GM12864 (cell line): ENCODE data around the gene PRRT1.
"Not testable (repeated sequence)": the region's sequence is repeated elsewhere in the genome, so short reads cannot be mapped to it uniquely, and the experiment has no call there.

Experiments used
- DNase-seq: peaks from one replicate; pipeline ENCODE4 v3.0.0-alpha.2; 2011; ENCODE audit warnings: low read depth
- H3K4me3 ChIP-seq: 2 replicates; pipeline ENCODE4 v1.5.1; 2011; ENCODE audit warnings: mild to moderate bottlenecking, low read depth, low read length, control low read depth
- TF ChIP-seq, protein P1 (sequence below): IDR thresholded peaks from 2 replicates; pipeline ENCODE4 v1.5.1; 2011; ENCODE audit warnings: low read depth, mild to moderate bottlenecking, moderate library complexity, low read length, control low read depth, inconsistent platforms; ENCODE audit errors: missing control alignments

PRRT1 gene

DNA sequence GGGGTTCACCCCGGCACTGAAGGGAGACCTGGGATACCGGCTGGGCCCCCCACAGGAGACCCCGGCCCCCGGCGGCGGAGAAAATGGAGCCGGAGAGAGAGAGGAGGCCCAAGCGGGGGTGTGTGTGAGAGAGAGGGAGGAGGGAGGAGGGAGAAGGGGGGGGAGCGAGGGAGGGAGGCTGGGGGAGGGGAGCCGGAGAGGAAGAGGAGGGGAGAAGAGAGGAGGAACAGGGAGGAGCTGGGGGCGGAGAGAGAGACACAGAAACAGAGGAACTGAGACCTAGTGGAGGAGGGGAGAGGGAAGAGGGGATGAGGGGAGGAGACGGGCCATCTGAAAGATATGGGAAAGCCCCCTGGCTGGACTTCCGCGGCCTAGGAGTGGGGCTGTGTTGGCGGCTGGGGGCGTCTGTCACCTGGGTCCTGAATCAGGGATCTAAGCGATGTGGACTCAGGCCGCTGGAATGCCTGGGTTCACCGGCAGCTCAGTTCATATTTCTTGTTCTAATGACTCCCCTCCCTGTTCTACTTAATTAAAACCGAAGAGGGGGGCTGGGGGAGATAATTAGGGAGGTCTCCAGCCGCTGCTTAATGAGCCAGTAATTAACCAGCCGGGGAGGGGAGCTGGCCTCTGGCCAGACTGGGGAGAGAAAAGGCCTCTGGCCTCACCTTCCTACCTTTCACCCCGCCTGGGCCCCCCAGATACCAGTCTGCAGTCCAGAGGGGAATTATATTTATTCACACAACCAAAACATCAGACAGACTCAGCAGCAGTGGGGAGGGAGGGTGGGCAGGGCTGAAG lies 38.5 kb upstream of the PRRT1 start, which contains the start of gene PBX2:
Gene PBX2 (minus strand): TSS at position 149 of the 798 bp plus-strand sequence. CDS start 287 bp downstream, outside the sequence.
- DNase-seq = peak; percentile 87
- TF ChIP-seq, protein P1, sequence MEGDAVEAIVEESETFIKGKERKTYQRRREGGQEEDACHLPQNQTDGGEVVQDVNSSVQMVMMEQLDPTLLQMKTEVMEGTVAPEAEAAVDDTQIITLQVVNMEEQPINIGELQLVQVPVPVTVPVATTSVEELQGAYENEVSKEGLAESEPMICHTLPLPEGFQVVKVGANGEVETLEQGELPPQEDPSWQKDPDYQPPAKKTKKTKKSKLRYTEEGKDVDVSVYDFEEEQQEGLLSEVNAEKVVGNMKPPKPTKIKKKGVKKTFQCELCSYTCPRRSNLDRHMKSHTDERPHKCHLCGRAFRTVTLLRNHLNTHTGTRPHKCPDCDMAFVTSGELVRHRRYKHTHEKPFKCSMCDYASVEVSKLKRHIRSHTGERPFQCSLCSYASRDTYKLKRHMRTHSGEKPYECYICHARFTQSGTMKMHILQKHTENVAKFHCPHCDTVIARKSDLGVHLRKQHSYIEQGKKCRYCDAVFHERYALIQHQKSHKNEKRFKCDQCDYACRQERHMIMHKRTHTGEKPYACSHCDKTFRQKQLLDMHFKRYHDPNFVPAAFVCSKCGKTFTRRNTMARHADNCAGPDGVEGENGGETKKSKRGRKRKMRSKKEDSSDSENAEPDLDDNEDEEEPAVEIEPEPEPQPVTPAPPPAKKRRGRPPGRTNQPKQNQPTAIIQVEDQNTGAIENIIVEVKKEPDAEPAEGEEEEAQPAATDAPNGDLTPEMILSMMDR = no peak
- H3K4me3 ChIP-seq = peak within 1 kb of the TSS; percentile 97

DNA sequence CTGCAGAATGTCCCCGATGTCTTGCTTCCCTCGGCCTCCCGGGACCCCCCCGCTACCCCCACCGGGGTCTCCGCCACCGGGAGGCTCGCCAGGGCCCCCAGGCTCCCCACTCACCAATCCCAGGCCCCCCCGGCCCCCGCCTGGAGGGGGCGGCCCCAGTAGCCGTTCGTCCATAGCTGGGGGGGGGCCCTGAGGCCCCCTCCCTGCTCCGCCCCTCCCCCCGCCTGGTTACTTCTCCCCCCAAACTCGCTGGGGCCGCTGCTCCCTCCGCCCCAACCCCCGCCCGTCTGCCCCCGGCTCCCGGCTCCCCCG lies 38.0 kb upstream of the PRRT1 start:
- no peak for DNase-seq
- TF ChIP-seq, protein P1 = no peak
- H3K4me3 ChIP-seq = peak overlapping the region; percentile 97

DNA sequence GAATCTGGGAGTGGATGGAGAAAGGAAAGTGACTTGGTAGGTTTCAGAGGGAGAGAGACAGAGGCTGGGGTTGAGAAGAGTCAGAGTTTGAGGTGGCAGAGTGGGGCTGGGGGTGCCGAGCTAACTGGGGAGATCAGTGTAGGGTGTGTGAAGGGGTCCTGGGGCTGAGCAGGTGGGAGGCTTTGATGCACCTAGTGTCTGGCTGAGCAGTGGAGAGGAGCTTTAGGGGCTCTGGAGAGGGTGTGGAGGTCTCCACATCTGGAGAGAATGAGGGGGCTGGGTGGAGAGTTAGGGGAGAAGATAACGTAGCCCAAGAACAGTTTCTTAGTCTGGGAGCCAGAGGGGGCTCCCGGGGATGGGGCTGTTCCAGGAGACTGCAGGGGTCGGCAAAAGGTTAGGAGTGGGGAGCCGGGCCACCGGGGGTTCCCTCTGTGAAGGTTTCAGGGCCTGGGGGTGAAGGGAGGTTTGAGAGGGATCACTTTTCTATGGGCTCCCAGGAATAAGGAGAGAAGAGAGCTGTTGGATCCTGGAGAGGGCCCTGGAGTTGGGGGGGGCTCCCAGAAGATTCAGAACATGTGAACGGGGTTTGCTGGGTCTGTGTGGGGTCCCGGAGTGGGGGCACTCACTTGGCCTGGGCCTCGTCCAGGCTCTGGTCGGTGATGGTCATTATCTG lies 37.5 kb upstream of the PRRT1 start:
- TF ChIP-seq, protein P1 = no peak
- no peak for DNase-seq

DNA sequence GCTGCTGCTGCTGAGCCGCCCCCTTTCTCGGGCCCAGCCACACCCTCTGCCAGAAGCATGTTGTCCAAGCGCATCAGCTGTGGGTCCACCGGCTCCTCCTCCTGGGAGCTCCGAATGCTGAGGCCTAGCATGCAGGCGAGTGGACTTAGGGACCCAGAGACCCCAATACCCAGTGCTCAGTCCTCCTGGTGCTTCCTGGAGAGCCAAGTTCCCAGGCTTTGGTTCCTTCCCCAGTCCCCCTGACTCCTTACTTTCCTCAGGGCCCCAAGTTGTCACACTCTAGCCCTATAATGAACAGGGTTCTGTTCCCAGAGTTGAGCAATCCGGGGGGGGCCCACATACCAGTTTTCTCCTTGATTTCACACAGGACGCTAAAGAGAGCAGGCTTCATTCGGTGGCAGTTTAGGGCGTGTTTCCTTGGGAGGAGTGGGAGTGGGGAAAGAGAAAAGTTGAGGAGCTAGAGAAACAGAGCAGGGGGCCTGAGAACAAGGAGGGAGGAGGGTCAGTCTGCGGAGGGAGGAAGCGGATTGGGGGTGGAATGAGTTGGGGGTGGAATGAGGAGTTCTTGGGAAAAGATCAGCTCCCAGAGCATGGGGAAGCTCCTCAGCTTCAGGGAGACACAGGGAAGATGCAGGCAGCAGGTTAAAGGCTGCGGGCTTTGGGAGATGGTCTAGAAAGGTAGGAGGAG lies 36.8 kb upstream of the PRRT1 start:
- TF ChIP-seq, protein P1 = no peak
- H3K4me3 ChIP-seq = peak overlapping the region; percentile 97
- no peak for DNase-seq

More for the DNA sequence above, 37.5 kb upstream of the PRRT1 start:
- H3K4me3 ChIP-seq = peak overlapping the region; percentile 97

DNA sequence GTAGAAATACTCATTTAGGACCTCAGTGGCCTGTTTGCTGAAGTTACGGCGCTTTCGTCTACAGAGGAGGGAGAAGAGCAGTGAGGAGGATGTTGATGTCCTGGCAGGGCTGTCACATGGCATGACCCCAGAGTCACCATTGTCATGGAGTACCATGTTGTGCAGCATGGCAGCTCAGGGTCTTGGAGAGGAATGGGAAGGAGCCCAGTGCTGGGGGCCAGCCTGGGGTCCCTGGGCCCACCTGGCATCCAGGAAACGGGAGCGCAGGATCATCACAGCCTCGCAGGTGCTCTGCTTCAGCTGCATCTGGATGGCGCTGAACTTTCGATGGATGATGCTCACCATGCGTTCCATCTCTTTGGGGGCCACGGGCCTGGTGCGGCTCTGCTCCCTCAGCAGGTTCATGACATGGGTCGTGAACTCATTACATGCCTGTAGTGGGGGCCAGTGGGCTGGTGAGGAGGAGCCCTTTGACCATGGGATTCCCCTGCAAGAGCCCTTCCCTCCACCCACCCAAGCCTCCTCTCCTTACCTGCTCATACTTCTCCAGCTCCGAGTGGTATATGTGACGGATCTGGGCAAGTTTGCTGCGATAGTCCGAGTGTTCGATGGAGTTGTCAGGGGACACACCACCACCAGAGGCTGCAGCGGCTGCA lies 36.1 kb upstream of the PRRT1 start:
- H3K4me3 ChIP-seq = not testable (repeated sequence)

DNA sequence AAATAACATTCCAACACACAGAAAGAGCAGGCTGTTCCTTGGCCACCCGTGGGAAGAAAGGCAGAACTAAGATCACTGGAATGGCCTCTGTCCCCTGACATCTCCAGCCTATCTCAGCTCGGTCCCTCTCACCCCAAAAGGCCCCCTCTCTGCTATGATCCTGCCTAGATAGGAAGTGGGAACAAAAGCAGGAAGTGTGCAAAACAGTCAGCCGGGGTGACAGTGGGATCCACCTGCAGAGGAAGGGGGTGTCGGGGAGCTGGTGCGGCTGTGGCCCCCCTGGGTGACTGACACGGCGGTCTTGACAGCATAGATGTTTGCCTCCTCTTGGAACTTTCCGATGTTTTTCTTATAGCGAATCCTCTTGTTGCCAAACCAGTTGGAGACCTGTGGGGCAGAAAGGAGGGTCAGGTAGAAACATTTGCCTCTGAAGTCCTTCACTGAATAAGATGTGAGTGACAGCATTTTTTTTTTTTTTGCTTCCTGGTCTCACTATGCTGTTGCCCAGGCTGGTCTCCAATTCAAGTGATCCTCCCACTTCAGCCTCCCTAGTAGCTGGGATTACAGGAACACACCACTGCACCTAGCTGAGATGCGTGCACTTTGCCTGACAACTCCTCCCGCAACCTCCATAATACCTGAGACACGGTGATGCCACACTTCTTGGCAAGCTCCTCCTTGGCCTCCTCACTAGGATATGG lies 35.4 kb upstream of the PRRT1 start:
- TF ChIP-seq, protein P1 = no peak
- no peak overlapping the region for H3K4me3 ChIP-seq
- no peak for DNase-seq

More for the DNA sequence above, 36.1 kb upstream of the PRRT1 start:
- not testable (repeated sequence) for DNase-seq

DNA sequence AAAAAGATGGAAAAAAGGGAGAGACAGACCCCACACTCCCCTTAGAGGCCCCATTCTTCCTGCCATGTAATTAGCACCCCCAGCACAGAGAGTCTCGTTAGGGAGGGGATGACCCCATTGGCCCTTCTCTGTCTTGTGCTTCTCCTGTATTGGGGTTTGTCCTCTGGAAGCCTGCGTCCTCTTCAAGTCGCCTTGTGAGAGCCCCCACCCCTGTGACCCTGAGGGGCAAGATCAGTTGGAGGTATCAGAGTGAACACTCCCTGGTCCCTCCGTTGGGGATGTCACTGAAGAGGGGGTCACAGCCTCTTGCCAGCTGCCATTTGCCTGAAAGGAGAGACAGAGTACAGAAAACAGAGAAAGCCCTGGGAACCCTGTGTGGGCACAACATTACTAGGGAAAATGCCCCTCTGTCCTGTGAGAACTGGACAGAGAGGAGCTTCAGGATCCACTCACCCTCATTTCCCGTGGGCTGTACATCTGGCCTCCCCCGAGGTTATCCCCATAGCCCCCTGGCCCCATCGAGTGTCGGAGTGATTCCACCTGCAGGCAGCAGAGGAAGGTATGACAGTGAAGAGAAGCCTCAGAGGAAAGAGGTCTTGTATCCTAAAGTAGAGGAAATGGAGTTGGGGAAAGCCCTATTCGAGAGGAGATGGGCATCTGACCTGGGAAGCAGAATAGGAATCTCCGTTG lies 34.6 kb upstream of the PRRT1 start:
- not testable (repeated sequence) for DNase-seq, H3K4me3 ChIP-seq

DNA sequence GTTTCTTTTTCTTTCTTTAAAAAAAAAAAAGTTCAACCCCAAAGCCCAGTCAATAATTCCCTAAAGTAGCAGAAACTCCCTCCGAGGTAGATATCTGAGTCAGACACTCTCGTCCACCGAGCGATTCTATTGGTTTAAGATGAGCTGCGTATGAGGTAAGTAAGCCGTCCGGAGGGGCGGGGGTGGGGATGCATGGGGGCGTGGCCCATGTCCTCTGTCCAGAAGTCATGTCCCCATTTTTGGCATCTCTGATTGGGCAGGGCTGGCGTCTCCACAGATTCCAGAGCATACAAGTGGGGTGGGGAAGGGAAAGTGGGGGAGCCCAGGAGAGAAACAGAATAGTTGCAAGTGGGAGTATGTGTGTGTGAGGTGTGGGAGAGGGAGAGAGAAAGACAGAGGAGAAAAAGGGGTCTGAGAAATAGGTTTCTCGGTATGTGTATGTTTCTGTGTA lies 34.0 kb upstream of the PRRT1 start:
- not testable (repeated sequence) for H3K4me3 ChIP-seq, DNase-seq
